Stimulated activated CD4-positive, alpha-beta T cell treated with anti-CD3 and anti-CD28 coated beads, Interleukin-12 subunit alpha, Interleukin-12 subunit beta, amount 100 ng/mL, for 24 hours (primary cell): Measurements from ENCODE around the gene ZC2HC1B.
"Not testable (repeated sequence)": the region's sequence is repeated elsewhere in the genome, so short reads cannot be mapped to it uniquely, and the experiment has no call there.

Experiments
- DNase-seq, 2 experiments: peaks; one replicate each; pipeline ENCODE4 v3.0.0-alpha.2; 2020; ENCODE audit warnings: low read depth in 2 of 2

ZC2HC1B gene

GRCh38 chr6:143868808-143869207 is 4.5 kb downstream of the ZC2HC1B start:
- DNase-seq: not testable (repeated sequence)

- not testable (repeated sequence) for DNase-seq
Measured at GRCh38 chr6:143871202-143871730, 7.0 kb downstream of the ZC2HC1B start.

- no peak for DNase-seq
Measured at GRCh38 chr6:143872201-143872600, 7.9 kb downstream of the ZC2HC1B start.

GRCh38 chr6:143873600-143873999 is 9.3 kb downstream of the ZC2HC1B start:
- not testable (repeated sequence) for DNase-seq

- DNase-seq: not testable (repeated sequence)
Measured at GRCh38 chr6:143874503-143874902, 10.2 kb downstream of the ZC2HC1B start.

GRCh38 chr6:143877584-143878271 is 13.5 kb downstream of the ZC2HC1B start:
- DNase-seq: no peak

- no peak for DNase-seq
Measured at GRCh38 chr6:143878272-143878760, 14.0 kb downstream of the ZC2HC1B start.

- DNase-seq: no peak
Measured at GRCh38 chr6:143880412-143880811, 16.1 kb downstream of the ZC2HC1B start.

GRCh38 chr6:143882401-143882930 is 18.2 kb downstream of the ZC2HC1B start:
- DNase-seq: no peak

- DNase-seq: no peak
Measured at GRCh38 chr6:143884216-143884900, 20.1 kb downstream of the ZC2HC1B start.

- no peak for DNase-seq
Measured at GRCh38 chr6:143885116-143885515, 20.8 kb downstream of the ZC2HC1B start.

GRCh38 chr6:143894655-143895054 is 30.4 kb downstream of the ZC2HC1B start:
- no peak for DNase-seq

- no peak for DNase-seq
Measured at GRCh38 chr6:143896126-143896860, 32.0 kb downstream of the ZC2HC1B start.

- no peak for DNase-seq
Measured at GRCh38 chr6:143900358-143900757, 36.1 kb downstream of the ZC2HC1B start.

GRCh38 chr6:143901885-143902750 is 37.8 kb downstream of the ZC2HC1B start:
- no peak for DNase-seq

- no peak for DNase-seq
Measured at GRCh38 chr6:143902827-143903226, 38.6 kb downstream of the ZC2HC1B start.

GRCh38 chr6:143911028-143911427 is 46.8 kb downstream of the ZC2HC1B start:
- no peak for DNase-seq

- no peak for DNase-seq
Measured at GRCh38 chr6:143912671-143913070, 48.4 kb downstream of the ZC2HC1B start.

GRCh38 chr6:143917026-143917425 is 52.8 kb downstream of the ZC2HC1B start:
- not testable (repeated sequence) for DNase-seq

- no peak for DNase-seq
Measured at GRCh38 chr6:143928853-143929252, 64.6 kb downstream of the ZC2HC1B start.

- no peak for DNase-seq
Measured at GRCh38 chr6:143929975-143930374, 65.7 kb downstream of the ZC2HC1B start.
